Skeletal muscle satellite cell (primary cell): ENCODE results near the gene PCSK5.
"Not testable (repeated sequence)": the region's sequence is repeated elsewhere in the genome, so short reads cannot be mapped to it uniquely, and the experiment has no call there.

Experiments
- H3K27me3 ChIP-seq: 2 replicates; pipeline ENCODE4 v1.7.0; 2013; ENCODE audit warnings: low read length; ENCODE audit not compliant: control insufficient read depth, insufficient read depth
- H3K36me3 ChIP-seq: 2 replicates; pipeline ENCODE4 v1.7.0; 2013; ENCODE audit warnings: mild to moderate bottlenecking, control low read depth, low read length; ENCODE audit not compliant: insufficient read depth
- H3K4me1 ChIP-seq: 2 replicates; pipeline ENCODE4 v1.7.0; 2013; ENCODE audit warnings: low read length; ENCODE audit not compliant: control insufficient read depth, insufficient read depth
- H3K4me2 ChIP-seq: 2 replicates; pipeline ENCODE4 v1.7.0; 2013; ENCODE audit warnings: mild to moderate bottlenecking, low read length
- H3K4me3 ChIP-seq: 2 replicates; pipeline ENCODE4 v1.7.0; 2013; ENCODE audit warnings: low read length
- H3K9ac ChIP-seq: 2 replicates; pipeline ENCODE4 v1.7.0; 2013; ENCODE audit warnings: mild to moderate bottlenecking, low read depth, low read length, moderate library complexity
- H3K9me3 ChIP-seq: replicated peaks from 2 replicates; pipeline ENCODE4 v1.7.0; 2013; ENCODE audit warnings: mild to moderate bottlenecking, control low read depth, low read length

PCSK5 gene

GRCh38 chr9:76352026-76352620 is 461.6 kb downstream of the PCSK5 start:
- Histone ChIP-seq H3K4me2 (no peak overlapping the region), H3K9me3 (no peaks in the 10 kb centered on the region), H3K27me3 (peaks cover 34% of the 10 kb centered on the region), H3K4me1 (no peaks in the 10 kb centered on the region), H3K9ac (no peak overlapping the region), H3K4me3 (no peak overlapping the region), H3K36me3 (no peaks in the 10 kb centered on the region)

- H3K9ac ChIP-seq: no peak overlapping the region
- H3K27me3 ChIP-seq: peaks cover 34% of the 10 kb centered on the region
- no peak overlapping the region for H3K4me2 ChIP-seq
- no peak overlapping the region for H3K4me3 ChIP-seq
- no peaks in the 10 kb centered on the region for H3K4me1 ChIP-seq
- H3K36me3 ChIP-seq: no peaks in the 10 kb centered on the region
- no peaks in the 10 kb centered on the region for H3K9me3 ChIP-seq
These were observed 462.8 kb downstream of the PCSK5 start for GRCh38 chr9:76353280-76353679.

GRCh38 chr9:76354221-76354620 is 463.7 kb downstream of the PCSK5 start:
- no peak overlapping the region for H3K9ac ChIP-seq
- H3K27me3 ChIP-seq: peaks cover 34% of the 10 kb centered on the region
- H3K4me1 ChIP-seq: no peaks in the 10 kb centered on the region
- no peak overlapping the region for H3K4me3 ChIP-seq
- H3K9me3 ChIP-seq: no peaks in the 10 kb centered on the region
- no peaks in the 10 kb centered on the region for H3K36me3 ChIP-seq
- no peak overlapping the region for H3K4me2 ChIP-seq

- Histone ChIP-seq H3K4me3 (no peak overlapping the region), H3K9ac (no peak overlapping the region), H3K9me3 (no peaks in the 10 kb centered on the region), H3K4me1 (no peaks in the 10 kb centered on the region), H3K4me2 (no peak overlapping the region), H3K27me3 (peaks cover 19% of the 10 kb centered on the region), H3K36me3 (no peaks in the 10 kb centered on the region)
These were observed 465.4 kb downstream of the PCSK5 start for GRCh38 chr9:76355886-76356285.

GRCh38 chr9:76357555-76357954 is 467.1 kb downstream of the PCSK5 start:
- no peaks in the 10 kb centered on the region for H3K36me3 ChIP-seq
- no peak overlapping the region for H3K9ac ChIP-seq
- no peaks in the 10 kb centered on the region for H3K4me1 ChIP-seq
- no peak overlapping the region for H3K4me3 ChIP-seq
- no peak overlapping the region for H3K4me2 ChIP-seq
- no peaks in the 10 kb centered on the region for H3K9me3 ChIP-seq
- peaks cover 19% of the 10 kb centered on the region for H3K27me3 ChIP-seq

GRCh38 chr9:76358628-76359280 is 468.3 kb downstream of the PCSK5 start:
- peaks cover 10% of the 10 kb centered on the region for H3K27me3 ChIP-seq
- H3K4me2 ChIP-seq: no peak overlapping the region
- no peak overlapping the region for H3K4me3 ChIP-seq
- no peaks in the 10 kb centered on the region for H3K4me1 ChIP-seq
- H3K9me3 ChIP-seq: no peaks in the 10 kb centered on the region
- H3K9ac ChIP-seq: no peak overlapping the region
- no peaks in the 10 kb centered on the region for H3K36me3 ChIP-seq

GRCh38 chr9:76359365-76359764 is 468.9 kb downstream of the PCSK5 start:
- H3K9me3 ChIP-seq: no peaks in the 10 kb centered on the region
- H3K4me2 ChIP-seq: no peak overlapping the region
- no peaks in the 10 kb centered on the region for H3K4me1 ChIP-seq

GRCh38 chr9:76359766-76360165 is 469.3 kb downstream of the PCSK5 start:
- Histone ChIP-seq H3K4me1 (peaks cover under 1% of the 10 kb centered on the region), H3K9me3 (no peaks in the 10 kb centered on the region), H3K27me3 (peaks cover 4% of the 10 kb centered on the region), H3K9ac (no peak overlapping the region), H3K4me2 (no peak overlapping the region), H3K36me3 (no peaks in the 10 kb centered on the region), H3K4me3 (no peak overlapping the region)

More at GRCh38 chr9:76359365-76359764, 468.9 kb downstream of the PCSK5 start:
- Histone ChIP-seq H3K27me3 (peaks cover 4% of the 10 kb centered on the region), H3K36me3 (no peaks in the 10 kb centered on the region), H3K9ac (no peak overlapping the region), H3K4me3 (no peak overlapping the region)

- not testable (repeated sequence) for H3K9ac ChIP-seq, H3K9me3 ChIP-seq, H3K4me2 ChIP-seq, H3K4me1 ChIP-seq, H3K27me3 ChIP-seq, H3K36me3 ChIP-seq, H3K4me3 ChIP-seq
These were observed 472.0 kb downstream of the PCSK5 start for GRCh38 chr9:76362332-76363031.

GRCh38 chr9:76363032-76363395 is 472.5 kb downstream of the PCSK5 start:
- H3K9ac ChIP-seq: no peak overlapping the region
- H3K4me2 ChIP-seq: no peak overlapping the region
- no peaks in the 10 kb centered on the region for H3K36me3 ChIP-seq
- H3K27me3 ChIP-seq: no peaks in the 10 kb centered on the region
- no peaks in the 10 kb centered on the region for H3K9me3 ChIP-seq
- H3K4me1 ChIP-seq: peaks cover 5% of the 10 kb centered on the region
- no peak overlapping the region for H3K4me3 ChIP-seq

GRCh38 chr9:76365028-76365427 is 474.6 kb downstream of the PCSK5 start:
- no peak overlapping the region for H3K4me3 ChIP-seq
- peaks cover 5% of the 10 kb centered on the region for H3K4me1 ChIP-seq
- no peaks in the 10 kb centered on the region for H3K36me3 ChIP-seq
- no peaks in the 10 kb centered on the region for H3K9me3 ChIP-seq
- no peak overlapping the region for H3K9ac ChIP-seq
- H3K4me2 ChIP-seq: no peak overlapping the region
- no peaks in the 10 kb centered on the region for H3K27me3 ChIP-seq

GRCh38 chr9:76366275-76366674 is 475.8 kb downstream of the PCSK5 start:
- Histone ChIP-seq H3K9ac (no peak overlapping the region), H3K4me1 (peaks cover 5% of the 10 kb centered on the region), H3K4me2 (no peak overlapping the region), H3K9me3 (no peaks in the 10 kb centered on the region), H3K4me3 (no peak overlapping the region), H3K27me3 (no peaks in the 10 kb centered on the region), H3K36me3 (no peaks in the 10 kb centered on the region)
